ENCODE data around the gene GNG12. TPM values are rescaled to one million over a fixed set of nuclear protein-coding genes. Genes with fewer than 3 reads are reported as not detected.
A peak's percentile ranks its signal among the peaks of the same experiment; 100 is the strongest.

The GNG12 gene
- polyA plus RNA-seq, 1 experiment: 185 TPM

DNA sequence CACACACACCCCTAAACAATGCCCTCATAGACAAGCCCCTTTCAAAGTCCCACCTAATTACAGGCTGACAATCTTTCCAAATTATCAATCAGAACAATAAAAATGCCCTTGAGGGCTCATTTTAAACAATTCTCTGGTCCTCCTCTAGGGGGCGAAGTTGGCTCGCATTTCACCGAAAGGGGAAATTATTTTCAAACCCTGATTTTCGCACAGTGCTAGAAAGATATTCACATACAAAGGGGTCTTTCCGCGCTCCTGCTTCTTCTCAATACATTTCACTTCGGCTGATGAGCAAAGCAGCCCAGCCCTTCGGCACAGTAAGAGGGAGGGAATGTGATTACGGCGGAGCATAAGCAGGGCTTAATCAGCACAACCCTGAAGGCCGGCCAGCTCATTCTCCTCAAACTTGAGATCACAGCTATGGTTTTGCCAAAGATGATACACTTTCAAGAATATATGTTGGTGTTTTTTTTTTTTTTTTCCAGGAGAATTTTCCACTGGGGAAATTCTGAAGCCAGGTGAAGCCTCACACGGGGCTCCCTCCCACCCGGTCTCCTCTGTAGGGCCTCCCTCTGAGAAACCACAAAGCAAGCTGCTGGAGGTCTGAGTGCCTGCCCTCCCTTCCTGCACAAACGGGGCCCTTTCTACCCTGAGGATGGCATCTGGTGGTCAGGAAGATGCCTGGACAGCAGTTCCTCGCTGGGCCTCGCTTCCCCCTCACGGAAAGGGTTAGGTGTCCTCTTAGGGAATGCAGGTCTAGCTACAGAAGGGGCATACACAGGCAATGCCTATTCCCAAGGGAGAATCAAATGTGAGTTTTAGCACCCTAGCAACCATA is 66.9 kb downstream of the GNG12 start:
- H3K4me3 ChIP-seq (ENCODE audit: low read depth, low read length): peak overlapping the region; percentile 37
- H3K27me3 ChIP-seq (ENCODE audit: control insufficient read depth, insufficient read depth, low read length): no peaks in the 10 kb centered on the region
- POLR2A ChIA-PET: interaction anchor here (0.6 to 1.5 kb wide), 8 partner anchors 23 to 612 kb away, joined by 3 to 6 read pairs (median 4); partner anchors contain the start of genes GADD45A and GNG12
- peak; percentile 73 for DNase-seq (ENCODE audit: low read depth, low spot score)
- CTCF ChIA-PET: interaction anchor here (0.6 to 8.4 kb wide), 66 partner anchors 8 to 687 kb away, joined by 3 to 110 read pairs (median 5); partner anchors contain the start of genes DIRAS3, GADD45A and GNG12
- peak; percentile 76 for TF ChIP-seq CTCF (IDR thresholded peaks at IDR 0.05; ENCODE audit: low read depth, low read length)
- H3K27ac ChIP-seq (ENCODE audit: low read depth, low read length): peak overlapping the region; percentile 87
- H3K9me3 ChIP-seq (ENCODE audit: control insufficient read depth, insufficient read depth, low read length): no peaks in the 10 kb centered on the region

DNA sequence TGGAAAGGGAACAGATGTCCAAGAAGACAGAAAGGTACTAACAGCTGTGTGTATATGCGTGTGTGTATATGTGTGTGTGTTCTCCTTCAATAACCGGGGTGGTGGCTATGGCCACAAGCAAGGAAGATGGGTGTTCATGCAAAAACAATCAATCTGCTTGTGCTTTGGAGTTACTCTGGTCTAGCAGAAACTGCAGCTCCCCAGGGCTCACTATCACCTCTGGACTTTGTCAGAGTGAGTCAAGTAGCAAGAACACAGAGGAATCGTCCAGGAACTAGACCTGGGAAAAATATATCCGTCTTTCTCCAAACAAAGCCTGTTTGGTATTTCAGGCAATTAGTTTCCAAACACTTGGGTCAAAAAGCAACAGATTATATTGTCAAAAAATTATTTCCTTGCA is 68.6 kb downstream of the GNG12 start:
- Histone ChIP-seq H3K9me3 (ENCODE audit: control insufficient read depth, insufficient read depth, low read length) (no peaks in the 10 kb centered on the region), H3K4me3 (ENCODE audit: low read depth, low read length) (no peak overlapping the region), H3K27ac (ENCODE audit: low read depth, low read length) (no peak overlapping the region), H3K27me3 (ENCODE audit: control insufficient read depth, insufficient read depth, low read length) (no peaks in the 10 kb centered on the region)
- DNase-seq (ENCODE audit: low read depth, low spot score): no peak
- CTCF ChIA-PET: interaction anchor here (1.1 to 8.4 kb wide), 13 partner anchors 9 to 287 kb away, joined by 3 to 110 read pairs (median 15); partner anchors contain the start of gene GADD45A
- POLR2A ChIA-PET: no interaction called here
- TF ChIP-seq CTCF (IDR thresholded peaks at IDR 0.05; ENCODE audit: low read depth, low read length): no peak

DNA sequence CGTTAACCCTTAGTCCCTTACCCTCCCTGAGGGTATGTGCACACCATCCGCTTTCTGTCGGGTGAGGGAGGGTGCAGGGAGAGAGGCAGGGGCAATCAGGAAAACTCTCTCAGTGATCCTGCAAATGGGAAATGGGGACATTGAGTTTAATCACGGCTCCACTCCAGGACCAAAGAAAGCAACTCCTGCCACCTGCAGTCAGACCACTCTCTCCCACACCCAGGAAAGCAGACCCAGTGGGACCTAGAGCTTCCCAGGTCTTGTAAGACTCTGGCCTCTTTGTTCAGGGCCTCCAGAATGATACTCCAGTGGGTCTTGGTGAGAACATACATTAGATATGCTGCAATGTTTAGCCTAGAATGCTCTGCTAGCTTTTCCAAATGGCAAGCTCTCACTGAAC is 71.5 kb downstream of the GNG12 start:
- ChIA-PET POLR2A (interaction anchor here (2.5 kb wide), 1 partner anchor 75 kb away, joined by 16 read pairs; no protein-coding TSS in a partner anchor), CTCF (interaction anchor here (1.1 to 11.2 kb wide), 10 partner anchors 10 to 225 kb away, joined by 3 to 456 read pairs (median 20); partner anchors contain the start of gene GADD45A)
- TF ChIP-seq CTCF (IDR thresholded peaks at IDR 0.05; ENCODE audit: low read depth, low read length): no peak

GRCh38 chr1:67761091-67761490 is 72.2 kb downstream of the GNG12 start:
- no peak for TF ChIP-seq CTCF (IDR thresholded peaks at IDR 0.05; ENCODE audit: low read depth, low read length)
- H3K4me3 ChIP-seq (ENCODE audit: low read depth, low read length): no peak overlapping the region
- CTCF ChIA-PET: interaction anchor here (0.7 to 11.2 kb wide), 69 partner anchors 8 to 807 kb away, joined by 3 to 456 read pairs (median 8); partner anchors contain the start of gene GADD45A
- no peaks in the 10 kb centered on the region for H3K9me3 ChIP-seq (ENCODE audit: control insufficient read depth, insufficient read depth, low read length)
- POLR2A ChIA-PET: interaction anchor here (1.7 to 2.5 kb wide), 3 partner anchors 75 to 229 kb away, joined by 4 to 16 read pairs (median 16); partner anchors contain the start of gene GADD45A
- H3K27ac ChIP-seq (ENCODE audit: low read depth, low read length): no peak overlapping the region
- H3K27me3 ChIP-seq (ENCODE audit: control insufficient read depth, insufficient read depth, low read length): no peaks in the 10 kb centered on the region
- DNase-seq (ENCODE audit: low read depth, low spot score): no peak

More for the DNA sequence above, 71.5 kb downstream of the GNG12 start:
- Histone ChIP-seq H3K4me3 (ENCODE audit: low read depth, low read length) (no peak overlapping the region), H3K27ac (ENCODE audit: low read depth, low read length) (no peak overlapping the region), H3K27me3 (ENCODE audit: control insufficient read depth, insufficient read depth, low read length) (no peaks in the 10 kb centered on the region), H3K9me3 (ENCODE audit: control insufficient read depth, insufficient read depth, low read length) (no peaks in the 10 kb centered on the region)
- DNase-seq (ENCODE audit: low read depth, low spot score): no peak

Measured in AG04450 (cell line).